GM21737 (cell line): ENCODE measurements around the gene SEMA4A.
"Not testable (repeated sequence)": the region's sequence is repeated elsewhere in the genome, so short reads cannot be mapped to it uniquely, and the experiment has no call there.

Source experiments
- ATAC-seq: cut with Tn5 transposase; IDR thresholded peaks from one replicate; pipeline ENCODE4 v1.9.1; 2021; ENCODE audit warnings: mild to moderate bottlenecking, moderate library complexity; ENCODE audit not compliant: unreplicated experiment

SEMA4A gene

DNA sequence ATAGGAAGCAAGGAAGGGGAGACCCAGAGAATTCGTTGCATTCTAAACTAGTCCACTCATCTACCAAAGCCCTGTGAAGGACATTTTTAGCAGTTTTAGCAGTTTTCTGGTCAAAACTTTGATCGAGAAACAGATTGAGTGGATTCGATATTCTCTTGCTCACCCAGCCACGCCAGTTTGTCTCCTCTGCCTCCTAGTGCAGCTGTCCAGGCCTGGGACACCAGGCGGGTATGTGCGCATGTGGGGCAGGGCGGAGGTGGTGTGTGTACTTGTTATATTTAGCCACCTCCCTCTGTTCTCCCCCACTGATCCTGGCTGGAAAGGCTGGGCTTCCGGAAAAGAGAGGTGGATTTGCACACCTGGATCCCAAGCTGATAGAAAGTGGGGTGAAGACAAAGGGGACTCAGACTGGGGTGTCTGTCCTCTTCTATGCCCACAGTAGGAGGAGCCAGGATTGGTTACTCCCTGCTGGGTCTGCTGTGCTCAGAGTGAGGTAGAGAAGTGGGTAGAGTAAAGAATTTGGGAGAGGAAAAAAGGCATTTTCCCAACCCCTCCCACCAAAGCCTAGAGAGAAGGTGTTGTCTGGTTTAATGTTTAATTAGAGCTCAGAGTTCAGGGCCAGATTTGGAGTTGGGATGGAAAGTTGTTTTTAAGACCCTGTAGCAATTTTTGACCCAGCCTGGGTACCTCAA, 35.1 kb upstream of the SEMA4A start:
- no peak for ATAC-seq

DNA sequence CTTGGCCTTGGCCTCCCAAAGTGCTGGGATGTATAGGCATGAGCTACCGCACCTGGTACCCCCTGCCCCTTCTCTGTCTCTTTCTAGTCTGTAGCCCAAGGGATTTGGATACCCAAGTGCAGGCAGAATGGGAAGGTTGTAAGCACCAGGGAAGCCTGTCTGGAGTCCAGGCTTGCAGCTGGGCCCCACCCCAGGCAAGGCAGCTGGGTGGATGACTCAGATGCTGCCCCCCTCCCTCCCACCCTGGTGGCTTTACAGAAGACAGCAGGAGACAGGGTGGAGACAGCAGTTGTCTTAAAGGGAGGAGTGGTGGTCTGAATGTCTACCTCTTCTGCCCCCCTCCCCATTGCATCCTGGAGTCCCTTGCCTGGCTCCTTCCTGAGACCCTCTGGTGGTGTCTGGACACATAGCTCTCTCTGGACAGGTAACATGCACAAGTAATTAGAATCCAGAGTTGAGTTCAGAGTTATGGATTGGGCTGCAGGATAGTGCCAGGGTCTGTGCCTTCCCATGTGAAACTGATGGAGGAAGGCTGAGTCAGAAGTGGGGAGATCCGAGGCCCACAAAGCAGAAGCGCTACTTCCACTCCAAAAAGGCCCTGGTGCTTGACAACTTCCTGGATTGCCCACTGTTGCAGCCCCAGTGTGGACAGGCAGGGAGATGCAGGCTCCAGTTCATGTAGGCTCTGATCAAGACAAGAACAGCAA, 33.7 kb upstream of the SEMA4A start:
- ATAC-seq = no peak

DNA sequence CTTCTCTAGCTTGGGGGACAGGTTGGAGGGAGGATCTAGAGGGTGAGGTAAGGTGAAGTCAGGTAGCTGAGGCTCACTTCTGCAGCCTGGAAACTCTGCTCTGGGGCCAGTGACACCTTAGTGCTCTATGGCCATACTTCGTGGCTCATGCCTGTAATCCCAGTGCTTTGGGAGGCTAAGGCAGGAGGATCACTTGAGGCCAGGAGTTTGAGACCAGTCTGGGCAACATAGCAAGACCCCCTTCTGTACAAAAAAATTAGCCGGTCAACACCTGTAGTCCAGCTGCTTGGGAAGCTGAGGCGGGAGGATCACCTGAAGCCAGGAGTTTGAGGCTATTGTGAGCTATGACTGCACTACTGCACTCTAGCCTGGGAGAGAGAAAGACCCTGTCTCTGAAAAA, 33.1 kb upstream of the SEMA4A start:
- no peak for ATAC-seq

DNA sequence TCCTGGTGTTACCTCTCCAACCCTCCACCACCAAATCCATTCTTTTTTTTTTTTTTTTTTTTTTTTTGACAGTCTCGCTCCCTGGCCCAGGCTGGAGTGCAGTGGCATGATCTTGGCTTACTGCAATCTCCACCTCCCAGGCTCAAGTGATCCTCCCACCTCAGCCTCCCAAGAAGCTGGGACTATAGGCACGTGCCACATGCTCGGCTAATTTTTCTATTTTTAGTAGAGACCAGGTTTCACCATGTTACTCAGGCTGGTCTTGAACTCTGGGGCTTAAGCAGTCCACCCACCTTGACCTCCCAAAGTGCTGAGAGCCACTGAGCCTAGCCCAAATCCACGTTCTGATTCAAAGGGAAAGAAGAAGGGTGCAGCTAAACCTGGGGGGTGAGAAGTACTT, 32.4 kb upstream of the SEMA4A start:
- ATAC-seq = not testable (repeated sequence)

DNA sequence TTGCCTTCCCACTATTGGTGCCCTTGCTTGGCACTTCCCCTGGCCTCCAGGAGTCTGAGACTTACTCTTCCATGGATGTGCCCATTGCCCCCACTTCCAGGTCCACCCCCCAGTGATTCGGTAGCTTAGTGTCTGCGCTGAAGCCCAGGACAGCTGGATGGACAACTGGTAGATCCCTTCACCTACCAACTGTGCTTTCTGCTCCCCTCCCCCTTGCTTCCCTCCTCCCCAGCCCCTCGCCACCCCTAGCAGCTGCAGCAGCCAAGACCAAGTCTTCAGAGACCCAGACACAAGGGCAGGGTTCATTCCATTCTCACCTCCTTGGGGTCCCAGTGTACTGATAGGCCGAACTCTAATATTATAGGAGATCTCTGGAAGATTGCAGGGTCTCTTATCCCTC, 31.9 kb upstream of the SEMA4A start:
- no peak for ATAC-seq

DNA sequence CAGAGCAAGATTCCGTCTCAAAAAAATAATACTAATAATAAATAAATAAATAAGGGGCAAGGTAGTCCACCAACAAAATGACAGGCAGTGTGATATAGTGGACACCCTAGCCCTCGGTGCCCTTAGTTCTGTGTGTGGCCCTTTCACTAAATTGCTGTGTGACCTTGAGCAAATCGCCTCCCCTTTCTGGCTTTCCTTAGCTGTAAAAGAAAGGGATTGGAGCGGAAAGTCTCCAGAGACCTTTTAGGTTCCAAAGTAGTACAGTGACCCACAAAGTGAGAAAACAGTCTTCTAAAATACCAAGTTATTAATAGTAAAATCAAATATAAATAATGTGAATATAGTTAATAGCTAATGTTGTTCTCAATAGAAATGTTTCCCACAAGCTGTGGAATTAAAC, 31.3 kb upstream of the SEMA4A start:
- ATAC-seq = no peak

DNA sequence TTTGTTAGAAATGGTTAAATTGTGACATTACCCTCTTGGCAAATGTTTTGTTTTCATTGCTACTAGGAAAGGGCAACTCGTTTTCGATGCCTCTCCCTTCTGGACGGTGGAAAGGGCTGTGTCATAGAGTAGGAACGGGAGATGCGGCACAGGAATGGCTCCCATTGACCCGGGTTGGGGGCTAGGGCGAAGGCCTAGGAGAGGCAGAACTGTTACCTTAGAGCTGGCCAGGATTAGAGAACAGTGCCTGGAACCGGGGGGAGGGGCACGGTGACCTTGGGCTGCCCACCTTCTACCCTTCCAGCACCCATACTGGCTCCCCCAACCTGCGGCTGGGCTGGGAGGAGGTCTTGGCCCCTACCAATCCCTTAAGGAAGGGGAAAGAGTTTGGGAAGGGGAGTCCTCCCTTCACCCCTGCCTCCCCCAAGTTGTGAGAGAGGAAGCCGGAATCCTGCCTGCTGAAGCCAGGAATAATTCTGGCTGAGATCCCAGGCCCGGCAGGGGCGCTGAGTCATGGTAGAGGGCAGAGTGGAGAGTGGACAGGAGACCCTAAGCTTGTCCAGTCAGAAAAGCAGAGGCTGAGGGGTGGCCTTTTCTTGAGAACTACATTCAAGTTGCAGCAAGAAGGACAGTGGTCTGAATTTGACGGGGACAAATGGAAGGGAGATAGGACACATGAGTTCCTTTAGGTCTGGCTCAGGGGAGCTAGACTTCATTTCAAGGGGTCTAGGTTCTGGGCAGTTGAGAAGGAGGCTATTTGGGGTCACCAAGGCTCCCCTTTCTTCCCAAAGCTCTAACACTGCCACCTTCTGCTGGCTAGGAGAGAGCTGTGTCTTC, 30.6 kb upstream of the SEMA4A start:
- ATAC-seq = no peak

DNA sequence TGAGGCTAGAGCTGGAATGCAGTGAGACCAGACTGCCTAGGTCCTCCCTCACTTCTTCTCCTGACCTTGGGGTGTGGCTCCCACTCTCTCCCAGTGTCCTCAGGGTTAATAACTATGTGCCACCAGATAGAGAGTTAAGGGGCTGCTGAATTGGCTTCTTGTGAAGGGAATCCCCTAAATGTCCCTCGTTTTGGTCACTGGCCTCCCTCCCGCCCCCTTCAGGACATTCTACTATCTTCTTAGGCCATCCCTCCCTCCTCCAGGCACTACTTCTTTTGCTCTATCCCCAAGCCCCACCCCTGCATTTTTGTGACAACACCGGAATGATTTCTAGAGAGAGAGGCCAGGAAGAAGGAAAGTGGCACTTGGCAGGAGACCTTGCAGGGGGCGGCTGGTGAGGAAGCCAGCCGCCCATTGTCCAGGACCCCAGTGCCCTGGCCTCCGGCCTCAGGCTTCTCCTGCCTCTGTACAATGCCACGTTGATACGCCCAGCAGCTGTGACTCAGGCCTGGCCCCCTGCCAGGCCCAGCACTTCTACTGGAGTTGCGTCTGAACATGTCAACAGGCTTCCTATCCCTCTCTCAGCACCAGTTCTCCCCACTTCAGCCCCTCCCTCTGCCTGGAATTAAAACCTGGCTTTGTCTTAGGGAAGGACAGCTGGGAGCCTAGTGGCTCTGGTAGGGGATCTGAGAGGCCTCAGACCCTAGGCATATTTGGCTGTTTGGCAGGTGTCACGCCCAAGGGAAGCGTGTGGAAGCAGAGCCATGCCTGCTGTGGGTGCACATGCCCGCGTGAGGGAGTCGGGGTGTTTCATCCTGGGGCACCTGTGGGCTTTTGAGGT, 29.8 kb upstream of the SEMA4A start:
- ATAC-seq = no peak

DNA sequence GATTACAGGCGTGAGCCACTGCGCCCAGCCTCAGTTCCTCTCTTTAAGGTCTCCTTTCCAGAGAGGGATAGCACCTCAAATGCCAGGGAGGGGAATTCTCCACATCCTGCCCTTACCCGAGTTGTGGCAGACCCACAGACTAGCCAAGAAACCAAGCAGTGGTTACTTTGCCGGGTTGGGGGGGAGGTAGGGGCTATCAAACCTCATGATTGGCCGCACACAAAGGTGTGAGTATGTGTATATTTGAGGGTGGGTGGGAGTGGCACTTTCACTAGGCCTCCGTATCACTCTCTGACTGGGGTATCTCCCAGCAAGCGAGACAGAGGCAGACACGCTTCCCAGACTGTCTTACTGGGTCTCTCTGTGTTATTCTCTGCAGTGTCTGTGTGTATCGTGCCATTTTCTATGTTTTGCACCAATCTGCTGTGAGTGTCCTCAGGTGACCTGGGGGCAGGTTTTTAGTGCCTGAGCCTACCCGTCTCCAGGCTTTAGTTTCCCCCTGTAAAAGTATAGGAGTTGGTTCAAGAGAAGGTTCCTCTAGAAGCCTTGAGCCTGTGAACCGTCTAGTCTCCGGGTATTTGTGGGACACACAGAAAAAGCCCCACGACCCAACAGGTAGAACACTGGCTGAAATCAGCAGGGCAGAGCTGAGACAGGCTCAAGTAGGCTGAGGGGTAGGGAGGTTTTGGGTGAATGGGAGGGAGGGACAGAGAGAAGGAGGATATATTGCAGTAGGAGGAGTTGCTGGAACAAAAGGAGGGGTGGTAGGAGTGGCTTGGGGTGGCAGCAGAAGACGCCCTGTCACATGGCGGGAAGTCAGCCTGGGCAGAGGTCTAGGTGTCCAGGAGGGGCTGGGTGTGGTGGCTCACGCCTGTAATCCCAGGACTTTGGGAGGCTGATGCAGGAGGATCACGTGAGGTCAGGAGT, 28.6 kb upstream of the SEMA4A start:
- ATAC-seq = no peak

DNA sequence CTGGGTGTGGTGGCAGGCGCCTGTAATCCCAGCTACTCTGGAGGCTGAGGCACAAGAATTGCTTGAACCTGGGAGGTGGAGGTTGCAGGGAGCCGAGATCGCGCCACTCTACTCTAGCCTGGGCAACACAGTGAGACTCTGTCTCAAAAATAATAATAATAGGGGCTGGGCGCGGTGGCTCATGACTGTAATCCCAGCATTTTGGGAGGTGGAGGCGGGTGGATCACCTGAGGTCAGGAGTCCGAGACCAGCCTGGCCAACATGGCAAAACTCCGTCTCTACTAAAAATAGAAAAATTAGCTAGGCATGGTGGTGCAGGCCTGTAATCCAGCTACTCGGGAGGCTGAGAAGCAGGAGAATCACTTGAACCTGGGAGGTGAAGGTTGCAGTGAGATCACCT, 27.8 kb upstream of the SEMA4A start:
- ATAC-seq = not testable (repeated sequence)

DNA sequence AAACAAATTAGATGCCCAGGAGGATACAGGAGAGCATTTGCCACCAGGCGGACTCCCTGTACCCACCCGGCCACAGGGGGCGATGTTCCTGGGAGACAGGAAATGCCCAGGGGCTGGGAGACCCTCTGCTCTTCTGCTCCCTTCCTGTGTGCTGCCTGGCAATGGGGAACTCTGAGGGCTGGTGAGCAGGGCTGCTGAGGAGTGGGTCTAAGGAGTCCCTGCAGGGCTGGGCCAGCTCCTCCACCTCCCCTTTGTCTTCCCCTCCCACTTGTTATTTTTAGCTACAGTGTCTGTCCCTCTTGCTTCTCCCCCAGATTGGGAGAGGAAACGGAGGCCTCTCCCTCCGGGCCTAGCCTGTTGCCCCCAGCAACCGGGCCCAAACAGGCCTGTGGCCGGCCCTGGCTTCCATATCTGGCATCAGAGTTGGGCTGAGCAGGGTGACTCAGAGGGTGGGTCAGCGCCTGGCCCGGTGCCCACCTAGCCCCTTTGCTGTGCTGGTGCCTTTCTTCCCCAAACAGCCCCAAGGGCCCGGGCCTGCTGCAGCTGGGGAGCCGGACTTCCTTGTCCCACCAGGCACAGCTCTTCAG, 27.2 kb upstream of the SEMA4A start:
- peak; percentile 39 for ATAC-seq

DNA sequence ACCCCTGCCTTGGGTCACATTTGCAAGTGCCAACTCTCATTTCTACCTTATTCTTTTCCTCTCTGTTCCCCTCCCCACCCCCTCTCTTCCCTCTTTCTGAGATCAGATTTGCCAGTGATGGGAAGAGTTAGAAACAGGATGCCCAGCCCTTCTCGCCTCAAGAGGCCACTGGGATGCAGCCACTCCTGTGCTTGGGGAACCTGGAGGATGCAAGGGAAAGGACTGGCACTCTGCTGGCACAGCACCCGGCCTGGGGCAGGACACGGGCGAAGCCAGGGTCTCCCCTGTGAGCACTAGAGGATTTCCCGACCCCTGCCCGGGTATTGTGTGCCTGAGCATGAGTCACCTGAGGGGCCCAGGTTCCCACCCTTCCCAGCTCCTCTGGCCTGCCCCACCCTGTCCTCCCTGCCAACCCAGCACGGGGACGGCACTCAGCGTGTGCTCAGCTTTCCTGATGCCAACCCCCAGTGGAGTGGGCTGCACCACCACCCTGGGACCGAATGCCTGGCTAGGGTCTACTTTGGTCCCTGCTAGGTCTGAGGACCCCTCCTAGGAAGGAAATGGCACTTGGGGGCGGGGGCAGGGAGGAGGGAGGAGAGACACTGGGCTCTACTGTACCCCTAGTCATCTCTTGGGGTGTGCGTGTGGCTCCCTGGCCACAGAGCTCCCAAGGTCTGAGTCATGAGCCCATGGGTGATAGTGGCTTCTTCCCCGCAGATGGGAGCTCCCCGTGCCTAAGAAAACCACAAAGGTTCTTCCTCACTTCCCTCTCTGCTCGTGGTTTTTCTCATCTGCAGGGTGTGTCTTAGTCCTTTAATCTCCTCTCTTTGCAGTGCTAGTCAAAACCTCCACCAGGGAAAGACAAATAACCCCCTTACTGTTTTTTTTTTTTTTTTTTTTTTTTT, 26.5 kb upstream of the SEMA4A start:
- ATAC-seq = peak; percentile 38

DNA sequence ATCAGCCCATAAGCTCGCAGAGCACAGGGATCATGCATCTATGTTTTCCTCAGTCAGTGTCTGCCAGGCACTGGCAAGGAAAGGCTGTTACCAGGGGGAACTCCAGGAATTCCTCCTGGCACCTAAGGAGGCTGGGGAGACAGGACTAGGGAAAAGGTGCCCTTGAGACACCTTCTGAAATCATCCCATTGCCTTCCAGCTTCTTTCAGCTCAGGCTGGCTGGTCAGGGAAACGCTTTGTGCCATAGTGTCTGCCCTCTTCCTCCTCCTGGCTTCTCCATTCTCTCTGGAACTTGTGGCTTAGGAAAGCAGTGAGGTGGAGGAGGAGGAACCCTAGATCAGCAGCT, 25.1 kb upstream of the SEMA4A start:
- ATAC-seq = no peak

DNA sequence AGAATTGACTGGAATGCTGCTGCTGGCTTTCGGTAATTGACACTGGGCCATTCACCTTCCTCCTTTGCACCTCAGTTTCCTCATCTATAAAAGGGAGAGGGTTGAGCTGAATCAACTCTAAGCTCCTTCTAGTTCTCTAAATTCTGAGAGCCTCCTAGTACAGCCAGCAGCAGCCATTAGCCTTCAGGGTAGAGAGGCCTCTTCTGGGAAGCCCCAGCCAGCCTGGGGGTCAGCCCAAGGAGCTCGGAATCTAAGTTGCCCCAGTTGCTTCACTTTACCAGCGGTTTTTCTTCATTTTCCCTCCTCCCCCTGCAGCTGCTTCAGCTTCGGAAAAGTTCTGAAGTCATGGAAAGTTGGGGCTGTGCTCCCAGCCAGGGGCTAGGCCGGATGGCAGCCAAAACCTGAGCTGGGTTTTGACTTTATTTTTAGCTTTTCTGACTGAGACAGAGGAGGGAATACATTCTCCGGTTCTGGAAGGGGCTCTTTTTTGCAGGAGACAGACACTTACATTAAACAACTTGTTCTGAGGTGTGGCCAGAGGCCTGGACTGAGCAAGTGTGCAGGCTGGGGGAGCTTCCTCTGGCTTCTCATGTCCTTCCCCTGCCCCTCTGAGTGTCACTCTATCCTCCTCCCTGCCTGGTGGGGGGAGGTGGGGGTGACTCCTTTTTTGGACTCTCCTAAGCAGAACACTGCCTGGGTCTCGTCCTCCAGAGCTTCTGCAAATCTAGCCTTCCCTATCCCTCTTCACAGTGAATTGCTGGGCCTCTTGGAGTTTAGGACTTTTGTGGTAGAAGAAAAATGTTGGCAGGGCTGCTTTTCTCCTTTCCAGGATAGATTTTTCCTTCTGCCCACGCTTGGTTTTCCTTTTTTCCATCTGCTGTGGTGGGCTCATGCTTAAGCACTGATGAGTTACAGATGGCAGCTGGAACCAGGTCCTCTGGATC, 24.5 kb upstream of the SEMA4A start:
- ATAC-seq = no peak

DNA sequence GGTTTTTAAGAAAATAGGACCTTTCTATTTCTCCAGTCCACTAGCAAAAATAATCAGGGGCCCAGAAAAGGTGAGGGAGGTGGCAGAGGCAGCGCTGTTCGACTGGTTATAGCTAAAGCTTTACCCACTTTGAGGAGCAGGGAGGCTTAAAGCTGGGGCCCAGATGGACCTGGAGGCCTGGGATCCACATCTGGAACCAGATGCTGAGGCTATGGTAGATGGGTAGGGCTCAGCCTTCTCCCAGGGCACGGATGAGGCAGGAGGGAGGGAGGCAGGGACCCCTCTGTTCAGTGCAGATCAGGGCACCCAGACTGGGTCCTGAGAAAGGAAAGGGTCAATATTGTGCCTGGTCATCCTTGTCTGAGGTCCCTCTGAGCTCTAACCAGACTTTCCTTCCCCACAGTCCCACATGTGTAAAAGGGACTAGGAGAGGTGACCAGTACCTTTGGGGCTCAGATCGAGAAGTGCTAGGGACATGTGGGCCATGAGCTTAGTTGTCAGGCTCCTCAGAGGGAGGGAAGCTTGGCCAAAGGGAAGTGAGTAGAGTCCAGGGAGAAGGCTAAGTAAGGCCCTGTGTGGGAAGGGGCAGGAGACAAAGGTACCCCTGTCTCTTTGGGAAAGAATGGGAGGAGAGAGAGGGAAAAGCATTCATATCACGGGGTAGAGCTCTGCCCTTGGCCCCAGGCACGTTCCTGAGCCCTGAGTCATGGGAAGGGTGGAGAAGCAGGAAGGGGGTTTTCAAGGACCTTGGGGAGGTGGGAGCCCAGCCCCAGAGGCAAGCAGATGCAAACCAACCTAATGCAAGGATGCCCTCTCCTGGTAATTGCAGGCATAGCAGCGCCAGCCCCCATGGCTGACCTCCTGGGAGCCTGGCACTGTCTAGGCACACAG, 23.5 kb upstream of the SEMA4A start:
- no peak for ATAC-seq

DNA sequence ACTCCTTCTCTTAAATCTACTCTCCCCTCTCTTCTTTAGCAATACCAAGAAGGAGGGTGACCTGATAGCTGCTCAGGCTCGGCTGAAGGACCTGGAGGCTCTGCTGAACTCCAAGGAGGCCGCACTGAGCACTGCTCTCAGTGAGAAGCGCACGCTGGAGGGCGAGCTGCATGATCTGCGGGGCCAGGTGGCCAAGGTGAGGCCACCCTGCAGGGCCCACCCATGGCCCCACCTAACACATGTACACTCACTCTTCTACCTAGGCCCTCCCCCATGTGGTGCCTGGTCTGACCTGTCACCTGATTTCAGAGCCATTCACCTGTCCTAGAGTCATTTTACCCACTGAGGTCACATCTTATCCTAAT, 22.8 kb upstream of the SEMA4A start:
- no peak for ATAC-seq
